ENCODE results near the gene CPB2.

CPB2 gene

GRCh38 chr13:46039411-46040182 is 65.2 kb downstream of the CPB2 start:
- no peak overlapping the region for H3K4me2 ChIP-seq (ENCODE audit: low read length)
- peaks cover 19% of the 10 kb centered on the region for H3K79me2 ChIP-seq (ENCODE audit: insufficient read depth, low read length)
- TF ChIP-seq CTCF (IDR thresholded peaks at IDR 0.05; ENCODE audit: low read length) (no peak), EZH2 (IDR thresholded peaks at IDR 0.05; ENCODE audit: borderline replicate concordance, low read length) (no peak)
- H3K9ac ChIP-seq (ENCODE audit: low read length) = no peak overlapping the region
- H3K27me3 ChIP-seq (ENCODE audit: insufficient read depth, low read length) = no peaks in the 10 kb centered on the region
- H3K27ac ChIP-seq (ENCODE audit: low read depth, low read length, poor library complexity, severe bottlenecking) = no peak overlapping the region
- no peaks in the 10 kb centered on the region for H4K20me1 ChIP-seq (ENCODE audit: insufficient read depth, low read length)
- no peaks in the 10 kb centered on the region for H3K9me3 ChIP-seq (ENCODE audit: low read length)
- peaks cover 59% of the 10 kb centered on the region for H3K36me3 ChIP-seq (ENCODE audit: insufficient read depth, low read length)
- H3K4me1 ChIP-seq (ENCODE audit: insufficient read depth, low read length, severe bottlenecking) = no peaks in the 10 kb centered on the region
- H2AFZ ChIP-seq (ENCODE audit: low read length) = no peak overlapping the region
- no peaks in the 10 kb centered on the region for H3K9me2 ChIP-seq (ENCODE audit: low read depth, low read length)
- no peak overlapping the region for H3K4me3 ChIP-seq (ENCODE audit: low read depth, low read length, poor library complexity, severe bottlenecking)
- H3F3A ChIP-seq (ENCODE audit: insufficient read depth, low read length) = no peaks in the 10 kb centered on the region

GRCh38 chr13:46038296-46038695 is 66.5 kb downstream of the CPB2 start:
- Histone ChIP-seq H3K4me1 (ENCODE audit: insufficient read depth, low read length, severe bottlenecking) (no peaks in the 10 kb centered on the region), H3K4me3 (ENCODE audit: low read depth, low read length, poor library complexity, severe bottlenecking) (no peak overlapping the region), H2AFZ (ENCODE audit: low read length) (no peak overlapping the region), H3K27me3 (ENCODE audit: insufficient read depth, low read length) (no peaks in the 10 kb centered on the region), H3K79me2 (ENCODE audit: insufficient read depth, low read length) (peaks cover 6% of the 10 kb centered on the region), H3K9ac (ENCODE audit: low read length) (no peak overlapping the region), H4K20me1 (ENCODE audit: insufficient read depth, low read length) (no peaks in the 10 kb centered on the region), H3K9me2 (ENCODE audit: low read depth, low read length) (no peaks in the 10 kb centered on the region), H3F3A (ENCODE audit: insufficient read depth, low read length) (no peaks in the 10 kb centered on the region), H3K36me3 (ENCODE audit: insufficient read depth, low read length) (peaks cover 72% of the 10 kb centered on the region), H3K27ac (ENCODE audit: low read depth, low read length, poor library complexity, severe bottlenecking) (no peak overlapping the region), H3K4me2 (ENCODE audit: low read length) (no peak overlapping the region), H3K9me3 (ENCODE audit: low read length) (peaks cover 3% of the 10 kb centered on the region; the same call in 1 of the 2 replicates)
- TF ChIP-seq CTCF (IDR thresholded peaks at IDR 0.05; ENCODE audit: low read length) = no peak
- TF ChIP-seq EZH2 (IDR thresholded peaks at IDR 0.05; ENCODE audit: borderline replicate concordance, low read length) = no peak

- no peaks in the 10 kb centered on the region for H3K27me3 ChIP-seq (ENCODE audit: insufficient read depth, low read length)
- peaks cover 11% of the 10 kb centered on the region for H3K9me3 ChIP-seq (ENCODE audit: low read length)
- no peaks in the 10 kb centered on the region for H3F3A ChIP-seq (ENCODE audit: insufficient read depth, low read length)
- peaks cover 13% of the 10 kb centered on the region for H3K79me2 ChIP-seq (ENCODE audit: insufficient read depth, low read length)
- TF ChIP-seq EZH2 (IDR thresholded peaks at IDR 0.05; ENCODE audit: borderline replicate concordance, low read length) (no peak), CTCF (IDR thresholded peaks at IDR 0.05; ENCODE audit: low read length) (no peak)
- no peaks in the 10 kb centered on the region for H4K20me1 ChIP-seq (ENCODE audit: insufficient read depth, low read length)
- H3K36me3 ChIP-seq (ENCODE audit: insufficient read depth, low read length) = peaks cover 74% of the 10 kb centered on the region
- no peaks in the 10 kb centered on the region for H3K9me2 ChIP-seq (ENCODE audit: low read depth, low read length)
- H3K27ac ChIP-seq (ENCODE audit: low read depth, low read length, poor library complexity, severe bottlenecking) = no peak overlapping the region
- H2AFZ ChIP-seq (ENCODE audit: low read length) = no peak overlapping the region
- H3K4me2 ChIP-seq (ENCODE audit: low read length) = no peak overlapping the region
- H3K4me1 ChIP-seq (ENCODE audit: insufficient read depth, low read length, severe bottlenecking) = no peaks in the 10 kb centered on the region
- H3K9ac ChIP-seq (ENCODE audit: low read length) = no peak overlapping the region
- H3K4me3 ChIP-seq (ENCODE audit: low read depth, low read length, poor library complexity, severe bottlenecking) = no peak overlapping the region
These were observed 69.8 kb downstream of the CPB2 start for GRCh38 chr13:46035066-46035465.

Data from OCI-LY1 (cell line).